ENCODE data around the gene CIITA.

DNA sequence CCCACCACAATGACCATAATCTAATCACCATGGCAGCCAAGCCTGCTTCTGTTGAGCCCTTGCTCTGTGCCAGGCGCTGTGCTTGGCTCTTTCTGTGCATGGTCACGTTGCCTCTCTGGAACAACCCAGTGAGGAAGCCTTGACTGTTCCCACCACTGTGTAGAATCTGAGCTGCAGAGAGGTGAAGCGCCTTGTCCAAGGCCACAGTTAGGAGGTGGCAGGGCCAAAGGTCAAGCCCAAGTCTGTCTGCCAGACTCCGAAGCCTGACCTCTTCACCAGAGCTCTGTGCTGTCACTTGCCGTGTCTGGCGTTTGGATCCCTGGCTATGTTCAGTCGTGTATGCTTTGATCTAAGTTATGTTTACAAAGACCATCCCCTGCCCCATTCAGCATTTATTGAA, 77.9 kb downstream of the CIITA start:
- TF ChIP-seq, protein P1, sequence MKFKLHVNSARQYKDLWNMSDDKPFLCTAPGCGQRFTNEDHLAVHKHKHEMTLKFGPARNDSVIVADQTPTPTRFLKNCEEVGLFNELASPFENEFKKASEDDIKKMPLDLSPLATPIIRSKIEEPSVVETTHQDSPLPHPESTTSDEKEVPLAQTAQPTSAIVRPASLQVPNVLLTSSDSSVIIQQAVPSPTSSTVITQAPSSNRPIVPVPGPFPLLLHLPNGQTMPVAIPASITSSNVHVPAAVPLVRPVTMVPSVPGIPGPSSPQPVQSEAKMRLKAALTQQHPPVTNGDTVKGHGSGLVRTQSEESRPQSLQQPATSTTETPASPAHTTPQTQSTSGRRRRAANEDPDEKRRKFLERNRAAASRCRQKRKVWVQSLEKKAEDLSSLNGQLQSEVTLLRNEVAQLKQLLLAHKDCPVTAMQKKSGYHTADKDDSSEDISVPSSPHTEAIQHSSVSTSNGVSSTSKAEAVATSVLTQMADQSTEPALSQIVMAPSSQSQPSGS (CRISPR knock-in tag; IDR thresholded peaks at IDR 0.05; ENCODE audit: borderline replicate concordance, low read depth), result no peak
- TF ChIP-seq, protein P2, sequence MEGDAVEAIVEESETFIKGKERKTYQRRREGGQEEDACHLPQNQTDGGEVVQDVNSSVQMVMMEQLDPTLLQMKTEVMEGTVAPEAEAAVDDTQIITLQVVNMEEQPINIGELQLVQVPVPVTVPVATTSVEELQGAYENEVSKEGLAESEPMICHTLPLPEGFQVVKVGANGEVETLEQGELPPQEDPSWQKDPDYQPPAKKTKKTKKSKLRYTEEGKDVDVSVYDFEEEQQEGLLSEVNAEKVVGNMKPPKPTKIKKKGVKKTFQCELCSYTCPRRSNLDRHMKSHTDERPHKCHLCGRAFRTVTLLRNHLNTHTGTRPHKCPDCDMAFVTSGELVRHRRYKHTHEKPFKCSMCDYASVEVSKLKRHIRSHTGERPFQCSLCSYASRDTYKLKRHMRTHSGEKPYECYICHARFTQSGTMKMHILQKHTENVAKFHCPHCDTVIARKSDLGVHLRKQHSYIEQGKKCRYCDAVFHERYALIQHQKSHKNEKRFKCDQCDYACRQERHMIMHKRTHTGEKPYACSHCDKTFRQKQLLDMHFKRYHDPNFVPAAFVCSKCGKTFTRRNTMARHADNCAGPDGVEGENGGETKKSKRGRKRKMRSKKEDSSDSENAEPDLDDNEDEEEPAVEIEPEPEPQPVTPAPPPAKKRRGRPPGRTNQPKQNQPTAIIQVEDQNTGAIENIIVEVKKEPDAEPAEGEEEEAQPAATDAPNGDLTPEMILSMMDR (IDR thresholded peaks at IDR 0.05), result no peak
- TF ChIP-seq CBFB (CRISPR knock-in tag; IDR thresholded peaks at IDR 0.05; ENCODE audit: low read depth), result no peak
- TF ChIP-seq, protein P3, sequence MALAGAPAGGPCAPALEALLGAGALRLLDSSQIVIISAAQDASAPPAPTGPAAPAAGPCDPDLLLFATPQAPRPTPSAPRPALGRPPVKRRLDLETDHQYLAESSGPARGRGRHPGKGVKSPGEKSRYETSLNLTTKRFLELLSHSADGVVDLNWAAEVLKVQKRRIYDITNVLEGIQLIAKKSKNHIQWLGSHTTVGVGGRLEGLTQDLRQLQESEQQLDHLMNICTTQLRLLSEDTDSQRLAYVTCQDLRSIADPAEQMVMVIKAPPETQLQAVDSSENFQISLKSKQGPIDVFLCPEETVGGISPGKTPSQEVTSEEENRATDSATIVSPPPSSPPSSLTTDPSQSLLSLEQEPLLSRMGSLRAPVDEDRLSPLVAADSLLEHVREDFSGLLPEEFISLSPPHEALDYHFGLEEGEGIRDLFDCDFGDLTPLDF (CRISPR knock-in tag; IDR thresholded peaks at IDR 0.05), result no peak
- TF ChIP-seq, protein P4, sequence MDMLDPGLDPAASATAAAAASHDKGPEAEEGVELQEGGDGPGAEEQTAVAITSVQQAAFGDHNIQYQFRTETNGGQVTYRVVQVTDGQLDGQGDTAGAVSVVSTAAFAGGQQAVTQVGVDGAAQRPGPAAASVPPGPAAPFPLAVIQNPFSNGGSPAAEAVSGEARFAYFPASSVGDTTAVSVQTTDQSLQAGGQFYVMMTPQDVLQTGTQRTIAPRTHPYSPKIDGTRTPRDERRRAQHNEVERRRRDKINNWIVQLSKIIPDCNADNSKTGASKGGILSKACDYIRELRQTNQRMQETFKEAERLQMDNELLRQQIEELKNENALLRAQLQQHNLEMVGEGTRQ (CRISPR knock-in tag; IDR thresholded peaks at IDR 0.05), result no peak
- TF ChIP-seq ETV6 (CRISPR knock-in tag; IDR thresholded peaks at IDR 0.05), result no peak
- TF ChIP-seq, protein P5, sequence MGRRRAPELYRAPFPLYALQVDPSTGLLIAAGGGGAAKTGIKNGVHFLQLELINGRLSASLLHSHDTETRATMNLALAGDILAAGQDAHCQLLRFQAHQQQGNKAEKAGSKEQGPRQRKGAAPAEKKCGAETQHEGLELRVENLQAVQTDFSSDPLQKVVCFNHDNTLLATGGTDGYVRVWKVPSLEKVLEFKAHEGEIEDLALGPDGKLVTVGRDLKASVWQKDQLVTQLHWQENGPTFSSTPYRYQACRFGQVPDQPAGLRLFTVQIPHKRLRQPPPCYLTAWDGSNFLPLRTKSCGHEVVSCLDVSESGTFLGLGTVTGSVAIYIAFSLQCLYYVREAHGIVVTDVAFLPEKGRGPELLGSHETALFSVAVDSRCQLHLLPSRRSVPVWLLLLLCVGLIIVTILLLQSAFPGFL (CRISPR knock-in tag; IDR thresholded peaks at IDR 0.05; ENCODE audit: borderline replicate concordance), result no peak
